Panc1 (cell line): ENCODE data around the gene MYOZ2. TPM values are rescaled to one million over a fixed set of nuclear protein-coding genes. Genes with fewer than 3 reads are reported as not detected.

Source experiments
- ATAC-seq: fragments of 200-7000 bp; cut with Tn5 transposase; 2 replicates; pipeline ENCODE4 v1.9.1; 2020; ENCODE audit warnings: mild to moderate bottlenecking, moderate library complexity
- BruUV-seq: library from RNA; stranded (reverse); fragments of 400-500 nt; replicated peaks from 2 replicates; lab custom pipeline; 2021; lab: Mats Ljungman, UMichigan
- CTCF ChIA-PET: fragments of 300-600 bp; sonication (Branson Sonifier 250); formaldehyde crosslinking; loops from one replicate; lab custom pipeline; 2022; ENCODE audit warnings: antibody characterized with exemption; lab: Charles Lee
- POLR2A ChIA-PET: fragments of 300-600 bp; sonication (Branson Sonifier 250); formaldehyde crosslinking; loops from one replicate; lab custom pipeline; 2022; ENCODE audit warnings: antibody characterized with exemption; lab: Charles Lee
- DNase-seq: peaks from one replicate; pipeline ENCODE4 v3.0.0-alpha.2; 2010; ENCODE audit warnings: low read depth, low spot score
- H3K27ac ChIP-seq: 2 replicates; pipeline ENCODE4 v1.5.1; 2011; ENCODE audit warnings: mild to moderate bottlenecking, low read length, inconsistent platforms
- H3K27me3 ChIP-seq: fragments of 200-500 bp; sonication (Bioruptor generic); 2 replicates; pipeline ENCODE4 v1.6.0; 2014; ENCODE audit warnings: low read length, inconsistent platforms; ENCODE audit not compliant: control insufficient read depth, insufficient read depth
- H3K36me3 ChIP-seq: fragments of 200-500 bp; sonication (Bioruptor generic); 2 replicates; pipeline ENCODE4 v1.5.1; 2014; ENCODE audit warnings: inconsistent platforms, mild to moderate bottlenecking, low read length, moderate library complexity; ENCODE audit not compliant: control insufficient read depth, insufficient read depth
- H3K4me1 ChIP-seq: 2 replicates; pipeline ENCODE4 v1.5.1; 2011; ENCODE audit warnings: inconsistent platforms, mild to moderate bottlenecking, low read length, moderate library complexity; ENCODE audit not compliant: control insufficient read depth, insufficient read depth
- H3K4me3 ChIP-seq, 2 experiments: 2 replicates each; pipeline ENCODE4 v1.5.1; 2011 to 2012; ENCODE audit warnings: low read depth in 2 of 2, low read length in 2 of 2, mild to moderate bottlenecking in 2 of 2, inconsistent platforms in 1 of 2, moderate library complexity in 1 of 2
- H3K9me3 ChIP-seq: fragments of 200-500 bp; sonication (Bioruptor generic); 2 replicates; pipeline ENCODE4 v1.5.1; 2014; ENCODE audit warnings: low read depth, mild to moderate bottlenecking, inconsistent platforms, low read length, moderate library complexity; ENCODE audit not compliant: control insufficient read depth, insufficient read depth
- POLR2AphosphoS5 ChIP-seq: IDR thresholded peaks from 2 replicates; pipeline ENCODE4 v1.6.1; 2012; ENCODE audit warnings: mild to moderate bottlenecking, low read depth, low read length, moderate library complexity
- SIN3A ChIP-seq: IDR thresholded peaks from 2 replicates; pipeline ENCODE4 v1.6.1; 2012; ENCODE audit warnings: low read depth, mild to moderate bottlenecking, low read length, moderate library complexity, borderline replicate concordance; ENCODE audit not compliant: insufficient read depth
- TCF7L2 ChIP-seq: IDR thresholded peaks from 2 replicates; pipeline ENCODE4 v1.6.1; 2011; ENCODE audit warnings: mild to moderate bottlenecking, low read depth, low read length, inconsistent platforms
- in situ Hi-C: cut with HindIII; loops from 2 replicates; pipeline ENCODE4 v1.10.0; 2016; ENCODE audit warnings: low sequenced_read_pairs, low pct_unique_long_range_greater_than_20kb
- intact Hi-C: fragments of 100-400 bp; cut with micrococcal nuclease; formaldehyde crosslinking; loops from one replicate; pipeline ENCODE4 v1.10.0; 2022; ENCODE audit not compliant: unreplicated experiment
- total RNA-seq: library from RNA; stranded (reverse); gene quantifications from one replicate; pipeline ENCODE4 v1.2.1, GENCODE V29; 2021; ENCODE audit not compliant: unreplicated experiment
- TF ChIP-seq, protein P1 (sequence below): fragments of 450-650 bp; IDR thresholded peaks from 2 replicates; pipeline ENCODE4 v1.5.1; 2017; ENCODE audit warnings: mild to moderate bottlenecking
- TF ChIP-seq, protein P2 (sequence below), 2 experiments: IDR thresholded peaks; 2 replicates each; pipeline ENCODE4 v1.6.1; 2011 to 2012; ENCODE audit warnings: low read depth in 2 of 2, control low read depth in 1 of 2, low read length in 1 of 2, mild to moderate bottlenecking in 1 of 2, moderate library complexity in 1 of 2; ENCODE audit not compliant: insufficient read depth in 1 of 2

The MYOZ2 gene
- total RNA-seq, 1 experiment from 2014 or later = not detected

DNA sequence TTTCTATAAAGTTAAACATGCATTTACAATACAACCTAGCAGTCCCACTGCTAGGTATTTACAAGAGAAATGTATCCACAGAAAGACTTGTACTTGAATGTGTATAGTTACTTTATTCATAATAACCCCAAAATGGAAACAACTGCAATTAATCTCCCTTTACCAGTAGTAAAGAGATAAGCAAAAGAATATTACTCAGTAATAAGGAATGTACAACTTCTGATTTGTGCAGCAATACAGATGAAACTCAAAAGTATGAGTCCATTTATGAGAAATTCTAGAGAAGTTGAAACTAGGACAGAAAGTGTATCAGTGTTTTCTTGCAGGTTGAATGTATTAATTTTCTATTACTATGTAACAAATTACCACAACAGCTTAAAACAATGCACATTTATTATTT is 92.1 kb downstream of the MYOZ2 start:
- Histone ChIP-seq H3K4me1 (no peaks in the 10 kb centered on the region), H3K4me3 (no peak overlapping the region), H3K36me3 (no peaks in the 10 kb centered on the region), H3K27ac (no peak overlapping the region), H3K9me3 (no peaks in the 10 kb centered on the region), H3K27me3 (no peaks in the 10 kb centered on the region)
- POLR2A ChIA-PET = no interaction called here
- in situ Hi-C loops = no loop called here
- no peak for ATAC-seq
- no TSS peak for BruUV-seq
- CTCF ChIA-PET = no interaction called here
- intact Hi-C loops = no loop called here
- TF ChIP-seq, protein P1, sequence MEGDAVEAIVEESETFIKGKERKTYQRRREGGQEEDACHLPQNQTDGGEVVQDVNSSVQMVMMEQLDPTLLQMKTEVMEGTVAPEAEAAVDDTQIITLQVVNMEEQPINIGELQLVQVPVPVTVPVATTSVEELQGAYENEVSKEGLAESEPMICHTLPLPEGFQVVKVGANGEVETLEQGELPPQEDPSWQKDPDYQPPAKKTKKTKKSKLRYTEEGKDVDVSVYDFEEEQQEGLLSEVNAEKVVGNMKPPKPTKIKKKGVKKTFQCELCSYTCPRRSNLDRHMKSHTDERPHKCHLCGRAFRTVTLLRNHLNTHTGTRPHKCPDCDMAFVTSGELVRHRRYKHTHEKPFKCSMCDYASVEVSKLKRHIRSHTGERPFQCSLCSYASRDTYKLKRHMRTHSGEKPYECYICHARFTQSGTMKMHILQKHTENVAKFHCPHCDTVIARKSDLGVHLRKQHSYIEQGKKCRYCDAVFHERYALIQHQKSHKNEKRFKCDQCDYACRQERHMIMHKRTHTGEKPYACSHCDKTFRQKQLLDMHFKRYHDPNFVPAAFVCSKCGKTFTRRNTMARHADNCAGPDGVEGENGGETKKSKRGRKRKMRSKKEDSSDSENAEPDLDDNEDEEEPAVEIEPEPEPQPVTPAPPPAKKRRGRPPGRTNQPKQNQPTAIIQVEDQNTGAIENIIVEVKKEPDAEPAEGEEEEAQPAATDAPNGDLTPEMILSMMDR = no peak
- TF ChIP-seq SIN3A = no peak
- no peak for DNase-seq

DNA sequence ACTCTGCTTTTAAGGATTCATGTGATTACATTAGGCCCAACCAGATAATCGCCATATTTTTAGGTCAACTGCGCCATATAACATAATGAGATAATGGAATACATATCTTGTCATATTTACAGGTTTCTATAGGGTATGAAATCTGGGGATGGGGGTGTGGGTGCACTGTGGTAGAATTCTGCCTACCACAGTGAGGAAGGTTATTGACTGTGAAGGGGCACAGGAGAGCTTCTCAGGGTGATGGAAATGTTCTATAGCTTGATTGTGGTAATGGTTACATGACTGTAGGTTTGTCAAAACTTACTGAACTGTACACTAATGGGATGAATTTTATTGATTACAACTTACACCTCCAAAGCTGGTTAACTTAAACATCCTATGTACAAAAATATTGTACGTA is 92.8 kb downstream of the MYOZ2 start:
- Histone ChIP-seq H3K4me3 (no peak overlapping the region), H3K9me3 (no peaks in the 10 kb centered on the region), H3K36me3 (no peaks in the 10 kb centered on the region), H3K4me1 (no peaks in the 10 kb centered on the region), H3K27me3 (no peaks in the 10 kb centered on the region), H3K27ac (no peak overlapping the region)
- DNase-seq (no peak), ATAC-seq (no peak)
- no TSS peak for BruUV-seq
- ChIA-PET CTCF (no interaction called here), POLR2A (no interaction called here)
- in situ Hi-C loops (no loop called here), intact Hi-C loops (no loop called here)
- TF ChIP-seq, protein P1 = no peak
- no peak for TF ChIP-seq POLR2AphosphoS5
- no peak for TF ChIP-seq SIN3A
- TF ChIP-seq, protein P2, sequence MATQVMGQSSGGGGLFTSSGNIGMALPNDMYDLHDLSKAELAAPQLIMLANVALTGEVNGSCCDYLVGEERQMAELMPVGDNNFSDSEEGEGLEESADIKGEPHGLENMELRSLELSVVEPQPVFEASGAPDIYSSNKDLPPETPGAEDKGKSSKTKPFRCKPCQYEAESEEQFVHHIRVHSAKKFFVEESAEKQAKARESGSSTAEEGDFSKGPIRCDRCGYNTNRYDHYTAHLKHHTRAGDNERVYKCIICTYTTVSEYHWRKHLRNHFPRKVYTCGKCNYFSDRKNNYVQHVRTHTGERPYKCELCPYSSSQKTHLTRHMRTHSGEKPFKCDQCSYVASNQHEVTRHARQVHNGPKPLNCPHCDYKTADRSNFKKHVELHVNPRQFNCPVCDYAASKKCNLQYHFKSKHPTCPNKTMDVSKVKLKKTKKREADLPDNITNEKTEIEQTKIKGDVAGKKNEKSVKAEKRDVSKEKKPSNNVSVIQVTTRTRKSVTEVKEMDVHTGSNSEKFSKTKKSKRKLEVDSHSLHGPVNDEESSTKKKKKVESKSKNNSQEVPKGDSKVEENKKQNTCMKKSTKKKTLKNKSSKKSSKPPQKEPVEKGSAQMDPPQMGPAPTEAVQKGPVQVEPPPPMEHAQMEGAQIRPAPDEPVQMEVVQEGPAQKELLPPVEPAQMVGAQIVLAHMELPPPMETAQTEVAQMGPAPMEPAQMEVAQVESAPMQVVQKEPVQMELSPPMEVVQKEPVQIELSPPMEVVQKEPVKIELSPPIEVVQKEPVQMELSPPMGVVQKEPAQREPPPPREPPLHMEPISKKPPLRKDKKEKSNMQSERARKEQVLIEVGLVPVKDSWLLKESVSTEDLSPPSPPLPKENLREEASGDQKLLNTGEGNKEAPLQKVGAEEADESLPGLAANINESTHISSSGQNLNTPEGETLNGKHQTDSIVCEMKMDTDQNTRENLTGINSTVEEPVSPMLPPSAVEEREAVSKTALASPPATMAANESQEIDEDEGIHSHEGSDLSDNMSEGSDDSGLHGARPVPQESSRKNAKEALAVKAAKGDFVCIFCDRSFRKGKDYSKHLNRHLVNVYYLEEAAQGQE (IDR thresholded peaks at IDR 0.05; ENCODE audit: insufficient read depth in 1 of 2, low read depth in 2 of 2, low read length in 1 of 2) = no peak
- TF ChIP-seq TCF7L2 = no peak
